Colonic mucosa (tissue), 4 donors: ENCODE data around the gene PAPPA. TPM values are rescaled to one million over a fixed set of nuclear protein-coding genes. Genes with fewer than 3 reads are reported as not detected.

Experiments
- DNase-seq: peaks from one replicate; pipeline ENCODE4 v3.0.0-alpha.2; 2020
- H3K27ac ChIP-seq: fragments of 200-600 bp; one replicate; pipeline ENCODE4 v1.8.0; 2021
- H3K27me3 ChIP-seq: fragments of 200-600 bp; one replicate; pipeline ENCODE4 v1.8.0; 2021
- H3K36me3 ChIP-seq: fragments of 200-600 bp; one replicate; pipeline ENCODE4 v1.8.0; 2021
- H3K4me1 ChIP-seq: fragments of 200-600 bp; one replicate; pipeline ENCODE4 v1.8.0; 2021; ENCODE audit warnings: mild to moderate bottlenecking
- H3K4me3 ChIP-seq: fragments of 200-600 bp; one replicate; pipeline ENCODE4 v1.8.0; 2021
- H3K9ac ChIP-seq, 2 donors: one replicate each; pipeline ENCODE4 v1.7.0; 2013; ENCODE audit warnings: control low read depth in 2 of 2, low read depth in 2 of 2, low read length in 2 of 2
- H3K9me3 ChIP-seq: fragments of 200-600 bp; one replicate; pipeline ENCODE4 v1.8.0; 2021
- CTCF ChIP-seq: fragments of 200-600 bp; IDR thresholded peaks from one replicate; pipeline ENCODE4 v1.8.0; 2022; ENCODE audit warnings: antibody characterized with exemption, mild to moderate bottlenecking
- intact Hi-C: fragments of 100-400 bp; cut with DNase I; formaldehyde crosslinking; loops from one replicate; pipeline ENCODE4 v1.14.1; 2022
- total RNA-seq, 2 donors: library from RNA; stranded (reverse); fragmentation: NEBNext Ultra II Directional in 1 of 2; extraction: Animal tissue kit (Norgen Biotek cat#: 25700) in 1 of 2; gene quantifications; one replicate each; pipeline ENCODE4 v1.2.1, GENCODE V29; 2021
- donor health status: healthy.
- donor health status: DM: no; HTN: no; CAD: no.
- donor health status: DM: no; HTN: no; CAD: no.

PAPPA gene
- total RNA-seq, 2 donors from 2014 or later = 0.99 to 1.2 TPM

- intact Hi-C loops = no loop called here
- no peak for DNase-seq
- no peak for TF ChIP-seq CTCF
- no peak overlapping the region for H3K27ac ChIP-seq
- no peaks in the 10 kb centered on the region for H3K36me3 ChIP-seq
- H3K4me3 ChIP-seq = no peak overlapping the region
- H3K27me3 ChIP-seq = no peaks in the 10 kb centered on the region
- no peaks in the 10 kb centered on the region for H3K9me3 ChIP-seq
- no peaks in the 10 kb centered on the region for H3K4me1 ChIP-seq
- no peak overlapping the region for H3K9ac ChIP-seq
Observed at GRCh38 chr9:116287721-116288120, 134.1 kb downstream of the PAPPA start.

- Histone ChIP-seq H3K9me3 (no peaks in the 10 kb centered on the region), H3K4me1 (no peaks in the 10 kb centered on the region), H3K36me3 (no peaks in the 10 kb centered on the region), H3K27ac (no peak overlapping the region), H3K9ac (no peak overlapping the region), H3K4me3 (no peak overlapping the region), H3K27me3 (no peaks in the 10 kb centered on the region)
- DNase-seq = no peak
- intact Hi-C loops = no loop called here
- no peak for TF ChIP-seq CTCF
Observed at GRCh38 chr9:116288658-116289057, 135.1 kb downstream of the PAPPA start.

GRCh38 chr9:116297346-116297745 is 143.8 kb downstream of the PAPPA start:
- TF ChIP-seq CTCF = no peak
- intact Hi-C loops = no loop called here

GRCh38 chr9:116298249-116298648 is 144.7 kb downstream of the PAPPA start:
- Histone ChIP-seq H3K4me1 (no peaks in the 10 kb centered on the region), H3K4me3 (no peak overlapping the region), H3K36me3 (no peaks in the 10 kb centered on the region), H3K9me3 (no peaks in the 10 kb centered on the region), H3K27me3 (no peaks in the 10 kb centered on the region), H3K27ac (no peak overlapping the region), H3K9ac (no peak overlapping the region)
- intact Hi-C loops = no loop called here
- DNase-seq = no peak
- TF ChIP-seq CTCF = no peak

More at GRCh38 chr9:116297346-116297745, 143.8 kb downstream of the PAPPA start:
- Histone ChIP-seq H3K9ac (no peak overlapping the region), H3K36me3 (no peaks in the 10 kb centered on the region), H3K9me3 (no peaks in the 10 kb centered on the region), H3K27me3 (no peaks in the 10 kb centered on the region), H3K4me3 (no peak overlapping the region), H3K4me1 (no peaks in the 10 kb centered on the region), H3K27ac (no peak overlapping the region)
- DNase-seq = no peak

- no peaks in the 10 kb centered on the region for H3K27me3 ChIP-seq
- H3K36me3 ChIP-seq = no peaks in the 10 kb centered on the region
- no peak for TF ChIP-seq CTCF
- H3K4me3 ChIP-seq = no peak overlapping the region
- H3K27ac ChIP-seq = no peak overlapping the region
- no peaks in the 10 kb centered on the region for H3K9me3 ChIP-seq
- intact Hi-C loops = no loop called here
- no peak overlapping the region for H3K9ac ChIP-seq
- DNase-seq = no peak
- no peaks in the 10 kb centered on the region for H3K4me1 ChIP-seq
Observed at GRCh38 chr9:116298878-116299391, 145.3 kb downstream of the PAPPA start.
